ENCODE measurements around the gene GABRB2.

GRCh38 chr5:161530700-161531099 is 15.8 kb downstream of the GABRB2 start:
- no peak for TF ChIP-seq CTCF (IDR thresholded peaks at IDR 0.05; ENCODE audit: insufficient read depth, low read depth, low read length)
- TF ChIP-seq EZH2 (IDR thresholded peaks at IDR 0.05; ENCODE audit: insufficient read depth, low read length), result no peak

Data from astrocyte (in vitro differentiated cells and primary cell).